BLaER1 (cell line): ENCODE measurements around the gene PLEKHA7.
"Not testable (repeated sequence)": the region's sequence is repeated elsewhere in the genome, so short reads cannot be mapped to it uniquely, and the experiment has no call there.

Experiments used
- H3K27ac ChIP-seq: shearing (Covaris generic); formaldehyde crosslinking; 2 replicates; pipeline ENCODE4 v1.8.1; 2022
- H3K27me3 ChIP-seq: shearing (Covaris generic); formaldehyde crosslinking; 2 replicates; pipeline ENCODE4 v1.8.1; 2022
- H3K36me3 ChIP-seq: shearing (Covaris generic); formaldehyde crosslinking; 2 replicates; pipeline ENCODE4 v1.8.1; 2022
- H3K4me1 ChIP-seq: shearing (Covaris generic); formaldehyde crosslinking; 2 replicates; pipeline ENCODE4 v1.8.1; 2022
- H3K4me2 ChIP-seq: shearing (Covaris generic); formaldehyde crosslinking; 2 replicates; pipeline ENCODE4 v1.8.1; 2022
- H3K4me3 ChIP-seq: shearing (Covaris generic); formaldehyde crosslinking; 2 replicates; pipeline ENCODE4 v1.8.1; 2022
- H3K9ac ChIP-seq: shearing (Covaris generic); formaldehyde crosslinking; 2 replicates; pipeline ENCODE4 v1.8.1; 2022
- H3K9me3 ChIP-seq: shearing (Covaris generic); formaldehyde crosslinking; 2 replicates; pipeline ENCODE4 v1.8.1; 2022
- H4K20me1 ChIP-seq: shearing (Covaris generic); formaldehyde crosslinking; 2 replicates; pipeline ENCODE4 v1.8.1; 2022
- Cebpa-rat ChIP-seq: shearing (Covaris generic); IDR thresholded peaks from 2 replicates; pipeline ENCODE4 v1.8.1; 2022

The PLEKHA7 gene

GRCh38 chr11:17010851-17011420 is 3.3 kb downstream of the PLEKHA7 start:
- H3K27ac ChIP-seq: no peak overlapping the region
- no peak overlapping the region for H3K9ac ChIP-seq

GRCh38 chr11:17008099-17008498 is 6.1 kb downstream of the PLEKHA7 start:
- H3K9me3 ChIP-seq: peaks cover 6% of the 10 kb centered on the region; the same call in 1 of the 2 replicates
- peaks cover 29% of the 10 kb centered on the region for H3K27me3 ChIP-seq
- H3K4me3 ChIP-seq: no peak overlapping the region
- peaks cover 2% of the 10 kb centered on the region; the same call in 1 of the 2 replicates for H4K20me1 ChIP-seq
- H3K36me3 ChIP-seq: no peaks in the 10 kb centered on the region
- H3K4me1 ChIP-seq: no peaks in the 10 kb centered on the region
- H3K27ac ChIP-seq: no peak overlapping the region
- H3K9ac ChIP-seq: no peak overlapping the region
- no peak overlapping the region for H3K4me2 ChIP-seq
- no peak for TF ChIP-seq Cebpa-rat

More at GRCh38 chr11:17010851-17011420, 3.3 kb downstream of the PLEKHA7 start:
- Histone ChIP-seq H3K36me3 (no peaks in the 10 kb centered on the region), H3K4me3 (no peak overlapping the region), H4K20me1 (peaks cover 22% of the 10 kb centered on the region; the same call in 1 of the 2 replicates), H3K4me2 (no peak overlapping the region), H3K4me1 (peaks cover 6% of the 10 kb centered on the region), H3K27me3 (peaks cover 56% of the 10 kb centered on the region), H3K9me3 (peaks cover 6% of the 10 kb centered on the region; the same call in 1 of the 2 replicates)
- TF ChIP-seq Cebpa-rat: no peak

GRCh38 chr11:17005646-17006045 is 8.6 kb downstream of the PLEKHA7 start:
- no peak for TF ChIP-seq Cebpa-rat

GRCh38 chr11:17004486-17005148 is 9.6 kb downstream of the PLEKHA7 start:
- Histone ChIP-seq H3K9ac (no peak overlapping the region), H3K27me3 (no peaks in the 10 kb centered on the region)

More at GRCh38 chr11:17005646-17006045, 8.6 kb downstream of the PLEKHA7 start:
- Histone ChIP-seq H3K9ac (no peak overlapping the region), H3K9me3 (peaks cover 6% of the 10 kb centered on the region; the same call in 1 of the 2 replicates), H3K4me2 (no peak overlapping the region), H3K4me1 (no peaks in the 10 kb centered on the region), H4K20me1 (no peaks in the 10 kb centered on the region; the same call in 1 of the 2 replicates), H3K27me3 (peaks cover 4% of the 10 kb centered on the region), H3K4me3 (no peak overlapping the region), H3K27ac (no peak overlapping the region), H3K36me3 (no peaks in the 10 kb centered on the region)

GRCh38 chr11:17003426-17003825 is 10.8 kb downstream of the PLEKHA7 start:
- Histone ChIP-seq H3K27ac (no peak overlapping the region), H3K27me3 (no peaks in the 10 kb centered on the region), H3K4me3 (no peak overlapping the region), H3K9me3 (peaks cover 6% of the 10 kb centered on the region; the same call in 1 of the 2 replicates), H3K4me1 (no peaks in the 10 kb centered on the region), H3K9ac (no peak overlapping the region), H3K36me3 (no peaks in the 10 kb centered on the region), H3K4me2 (no peak overlapping the region), H4K20me1 (no peaks in the 10 kb centered on the region)
- no peak for TF ChIP-seq Cebpa-rat

More at GRCh38 chr11:17004486-17005148, 9.6 kb downstream of the PLEKHA7 start:
- H3K27ac ChIP-seq: no peak overlapping the region
- no peaks in the 10 kb centered on the region for H4K20me1 ChIP-seq
- H3K4me3 ChIP-seq: no peak overlapping the region
- no peak overlapping the region for H3K4me2 ChIP-seq
- no peak for TF ChIP-seq Cebpa-rat
- peaks cover 6% of the 10 kb centered on the region; the same call in 1 of the 2 replicates for H3K9me3 ChIP-seq
- H3K4me1 ChIP-seq: no peaks in the 10 kb centered on the region
- no peaks in the 10 kb centered on the region for H3K36me3 ChIP-seq

GRCh38 chr11:17002543-17002942 is 11.7 kb downstream of the PLEKHA7 start:
- Histone ChIP-seq H3K4me1 (no peaks in the 10 kb centered on the region), H3K4me3 (no peak overlapping the region), H3K27ac (no peak overlapping the region), H3K36me3 (no peaks in the 10 kb centered on the region), H3K4me2 (no peak overlapping the region), H4K20me1 (no peaks in the 10 kb centered on the region), H3K27me3 (no peaks in the 10 kb centered on the region), H3K9ac (no peak overlapping the region), H3K9me3 (peaks cover 6% of the 10 kb centered on the region; the same call in 1 of the 2 replicates)
- TF ChIP-seq Cebpa-rat: no peak

GRCh38 chr11:17001806-17002205 is 12.4 kb downstream of the PLEKHA7 start:
- Histone ChIP-seq H3K36me3 (no peaks in the 10 kb centered on the region), H3K9me3 (peaks cover 6% of the 10 kb centered on the region; the same call in 1 of the 2 replicates), H3K4me3 (no peak overlapping the region), H4K20me1 (no peaks in the 10 kb centered on the region), H3K9ac (no peak overlapping the region), H3K4me2 (no peak overlapping the region), H3K27ac (no peak overlapping the region), H3K4me1 (no peaks in the 10 kb centered on the region), H3K27me3 (no peaks in the 10 kb centered on the region)
- TF ChIP-seq Cebpa-rat: no peak

GRCh38 chr11:17000987-17001386 is 13.2 kb downstream of the PLEKHA7 start:
- H3K4me2 ChIP-seq: no peak overlapping the region

GRCh38 chr11:17000253-17000652 is 14.0 kb downstream of the PLEKHA7 start:
- H3K27me3 ChIP-seq, H3K4me1 ChIP-seq, H3K36me3 ChIP-seq, H3K9me3 ChIP-seq, H3K9ac ChIP-seq, H3K4me2 ChIP-seq, H3K27ac ChIP-seq, H3K4me3 ChIP-seq, H4K20me1 ChIP-seq: not testable (repeated sequence)

More at GRCh38 chr11:17000987-17001386, 13.2 kb downstream of the PLEKHA7 start:
- H3K27me3 ChIP-seq: no peaks in the 10 kb centered on the region
- H3K36me3 ChIP-seq: no peaks in the 10 kb centered on the region
- no peaks in the 10 kb centered on the region for H4K20me1 ChIP-seq
- no peaks in the 10 kb centered on the region for H3K4me1 ChIP-seq
- H3K9ac ChIP-seq: no peak overlapping the region
- H3K27ac ChIP-seq: no peak overlapping the region
- no peak overlapping the region for H3K4me3 ChIP-seq
- no peak for TF ChIP-seq Cebpa-rat
- H3K9me3 ChIP-seq: peaks cover 6% of the 10 kb centered on the region; the same call in 1 of the 2 replicates

- no peaks in the 10 kb centered on the region for H3K4me1 ChIP-seq
- no peak overlapping the region for H3K9ac ChIP-seq
- TF ChIP-seq Cebpa-rat: no peak
- H3K9me3 ChIP-seq: no peaks in the 10 kb centered on the region
- no peaks in the 10 kb centered on the region for H4K20me1 ChIP-seq
- H3K4me2 ChIP-seq: no peak overlapping the region
- H3K4me3 ChIP-seq: no peak overlapping the region
- no peaks in the 10 kb centered on the region for H3K36me3 ChIP-seq
- H3K27me3 ChIP-seq: no peaks in the 10 kb centered on the region
- no peak overlapping the region for H3K27ac ChIP-seq
These were observed 15.1 kb downstream of the PLEKHA7 start for GRCh38 chr11:16999116-16999515.
